H9 (cell line): Measurements from ENCODE around the gene CRYGA. TPM values are rescaled to one million over a fixed set of nuclear protein-coding genes. Genes with fewer than 3 reads are reported as not detected.

Experiments
- DNase-seq: peaks from one replicate; pipeline ENCODE4 v3.0.0-alpha.2; 2017
- H2AFZ ChIP-seq: one replicate; pipeline ENCODE4 v1.6.1; 2013; ENCODE audit warnings: mild to moderate bottlenecking, low read length, control low read depth, moderate library complexity
- H2AK5ac ChIP-seq: 2 replicates; pipeline ENCODE4 v1.6.1; 2013; ENCODE audit warnings: low read length, control low read depth, mixed read lengths; ENCODE audit not compliant: insufficient read length
- H2BK120ac ChIP-seq: one replicate; pipeline ENCODE4 v1.6.1; 2013; ENCODE audit warnings: low read depth, mild to moderate bottlenecking, low read length, control low read depth, inconsistent platforms; ENCODE audit not compliant: poor library complexity, severe bottlenecking
- H2BK12ac ChIP-seq: 2 replicates; pipeline ENCODE4 v1.6.1; 2013; ENCODE audit warnings: low read length, control low read depth, mixed read lengths, low read depth; ENCODE audit not compliant: insufficient read length
- H2BK15ac ChIP-seq: 2 replicates; pipeline ENCODE4 v1.6.1; 2013; ENCODE audit warnings: low read depth, low read length, control low read depth
- H2BK20ac ChIP-seq: one replicate; pipeline ENCODE4 v1.6.1; 2013; ENCODE audit warnings: low read depth, mild to moderate bottlenecking, low read length, control low read depth, inconsistent platforms; ENCODE audit not compliant: poor library complexity, severe bottlenecking
- H2BK5ac ChIP-seq: 2 replicates; pipeline ENCODE4 v1.6.1; 2013; ENCODE audit warnings: low read length, control low read depth, mixed read lengths; ENCODE audit not compliant: insufficient read length
- H3K14ac ChIP-seq: 2 replicates; pipeline ENCODE4 v1.6.1; 2013; ENCODE audit warnings: low read length, control low read depth; ENCODE audit not compliant: insufficient read depth
- H3K18ac ChIP-seq: 2 replicates; pipeline ENCODE4 v1.6.1; 2013; ENCODE audit warnings: low read depth, mild to moderate bottlenecking, mixed read lengths, low read length, control low read depth; ENCODE audit not compliant: insufficient read length
- H3K23ac ChIP-seq: 2 replicates; pipeline ENCODE4 v1.6.1; 2013; ENCODE audit warnings: low read length, control low read depth, mixed read lengths, low read depth; ENCODE audit not compliant: insufficient read length
- H3K23me2 ChIP-seq: 2 replicates; pipeline ENCODE4 v1.6.1; 2013; ENCODE audit warnings: low read depth, mild to moderate bottlenecking, mixed read lengths, low read length, control low read depth; ENCODE audit not compliant: insufficient read length, poor library complexity, severe bottlenecking
- H3K27ac ChIP-seq: 2 replicates; pipeline ENCODE4 v1.5.1; 2013; ENCODE audit warnings: low read length, control low read depth, mixed read lengths, low read depth; ENCODE audit not compliant: insufficient read length
- H3K27me3 ChIP-seq: 2 replicates; pipeline ENCODE4 v1.6.1; 2013; ENCODE audit warnings: low read length, control low read depth, inconsistent platforms; ENCODE audit not compliant: insufficient read depth
- H3K4ac ChIP-seq: 2 replicates; pipeline ENCODE4 v1.6.1; 2013; ENCODE audit warnings: low read depth, mild to moderate bottlenecking, control low read depth, inconsistent platforms, low read length, moderate library complexity
- H3K4me1 ChIP-seq: 2 replicates; pipeline ENCODE4 v1.6.1; 2013; ENCODE audit warnings: low read length, control low read depth, inconsistent platforms; ENCODE audit not compliant: insufficient read depth
- H3K4me2 ChIP-seq: 2 replicates; pipeline ENCODE4 v1.6.1; 2013; ENCODE audit warnings: low read length, control low read depth, mixed read lengths; ENCODE audit not compliant: insufficient read length, insufficient read depth
- H3K56ac ChIP-seq: 2 replicates; pipeline ENCODE4 v1.6.1; 2013; ENCODE audit warnings: low read depth, mild to moderate bottlenecking, mixed read lengths, low read length, control low read depth; ENCODE audit not compliant: insufficient read length
- H3K79me1 ChIP-seq: 2 replicates; pipeline ENCODE4 v1.6.1; 2013; ENCODE audit warnings: low read depth, mild to moderate bottlenecking, moderate library complexity, low read length, control low read depth, inconsistent platforms; ENCODE audit not compliant: insufficient read depth, poor library complexity, severe bottlenecking
- H3K79me2 ChIP-seq: 2 replicates; pipeline ENCODE4 v1.6.1; 2013; ENCODE audit warnings: low read length, control low read depth, inconsistent platforms; ENCODE audit not compliant: insufficient read depth
- H3K9ac ChIP-seq: 2 replicates; pipeline ENCODE4 v1.6.1; 2013; ENCODE audit warnings: low read length, control low read depth, mixed read lengths; ENCODE audit not compliant: insufficient read length; ENCODE audit errors: extremely low read depth
- H3K9me3 ChIP-seq: one replicate; pipeline ENCODE4 v1.6.1; 2013; ENCODE audit warnings: low read depth, low read length, inconsistent platforms; ENCODE audit not compliant: control insufficient read depth
- H3T11ph ChIP-seq: one replicate; pipeline ENCODE4 v1.6.1; 2013; ENCODE audit warnings: mild to moderate bottlenecking, low read length, control low read depth, inconsistent platforms
- H4K20me1 ChIP-seq: one replicate; pipeline ENCODE4 v1.6.1; 2013; ENCODE audit not compliant: control insufficient read depth, insufficient read length, insufficient read depth
- H4K5ac ChIP-seq: 2 replicates; pipeline ENCODE4 v1.6.1; 2013; ENCODE audit warnings: low read depth, mild to moderate bottlenecking, mixed read lengths, low read length, control low read depth; ENCODE audit not compliant: insufficient read length
- H4K8ac ChIP-seq: replicated peaks from 2 replicates; pipeline ENCODE4 v1.6.1; 2013; ENCODE audit warnings: low read length, control low read depth, mixed read lengths, low read depth; ENCODE audit not compliant: insufficient read length
- H4K91ac ChIP-seq: 2 replicates; pipeline ENCODE4 v1.6.1; 2013; ENCODE audit warnings: low read depth, mild to moderate bottlenecking, moderate library complexity, mixed read lengths, low read length, control low read depth; ENCODE audit not compliant: insufficient read length
- H3K27ac Mint-ChIP-seq, 3 experiments: 2 replicates in 2 of 3; 3 replicates in 1 of 3; pipeline ENCODE4 v1.8.0; 2020 to 2021; ENCODE audit warnings: mixed read lengths in 3 of 3, mild to moderate bottlenecking in 1 of 3, moderate library complexity in 1 of 3
- H3K27me3 Mint-ChIP-seq: 2 replicates; pipeline ENCODE4 v1.8.0; 2021; ENCODE audit warnings: low read depth, mild to moderate bottlenecking, moderate library complexity, mixed read lengths
- H3K36me3 Mint-ChIP-seq, 3 experiments: 2 replicates in 2 of 3; 3 replicates in 1 of 3; pipeline ENCODE4 v1.8.0; 2020 to 2021; ENCODE audit warnings: low read depth in 3 of 3, mixed read lengths in 3 of 3; ENCODE audit not compliant: insufficient read depth in 1 of 3
- H3K4me1 Mint-ChIP-seq, 2 experiments: 2 replicates each; pipeline ENCODE4 v1.8.0; 2020; ENCODE audit warnings: mixed read lengths in 2 of 2
- H3K4me3 Mint-ChIP-seq, 2 experiments: 2 replicates in 1 of 2; 3 replicates in 1 of 2; pipeline ENCODE4 v1.8.0; 2020 to 2021; ENCODE audit warnings: mild to moderate bottlenecking in 2 of 2, mixed read lengths in 2 of 2, moderate library complexity in 1 of 2
- H3K9me3 Mint-ChIP-seq, 2 experiments: 2 replicates in 1 of 2; 3 replicates in 1 of 2; pipeline ENCODE4 v1.8.0; 2020; ENCODE audit warnings: mild to moderate bottlenecking in 2 of 2, mixed read lengths in 2 of 2, moderate library complexity in 1 of 2
- CTCF ChIP-seq: fragments of 200-600 bp; sonication (generic); conservative IDR thresholded peaks from 3 replicates; pipeline ENCODE4 v1.8.0; 2021; ENCODE audit warnings: antibody characterized with exemption, mild to moderate bottlenecking
- WGBS: extraction: QIAGEN DNeasy Blood & Tissue Kit; methylation state at CpG from one replicate; pipeline ENCODE4 v1.1.7; 2013; ENCODE audit warnings: missing lambda C conversion rate, low lambda C conversion rate, mixed read lengths; ENCODE audit not compliant: insufficient read length; ENCODE audit errors: extremely low coverage; 5-methylcytosine and 5-hydroxymethylcytosine counted together
- total RNA-seq: library from RNA; stranded (reverse); gene quantifications from 2 replicates; pipeline ENCODE4 v1.2.1, GENCODE V29; 2021

Gene CRYGA
- total RNA-seq, 1 experiment from 2014 or later, result not detected

GRCh38 chr2:208164951-208165755 lies 1.8 kb upstream of the CRYGA start:
- H2BK15ac ChIP-seq, result no peak overlapping the region
- H2AK5ac ChIP-seq, result no peak overlapping the region
- H3K79me1 ChIP-seq, result no peaks in the 10 kb centered on the region
- no peaks in the 10 kb centered on the region for H3K9me3 ChIP-seq
- no peak overlapping the region for H2BK5ac ChIP-seq
- H3K4ac ChIP-seq, result no peak overlapping the region
- no peaks in the 10 kb centered on the region; a peak in 1 of 5 replicates for H3K9me3 Mint-ChIP-seq
- no peak overlapping the region for H2BK120ac ChIP-seq
- H3K36me3 Mint-ChIP-seq, result no peaks in the 10 kb centered on the region
- no peak overlapping the region for H3K23ac ChIP-seq
- no peak overlapping the region for H3K27ac Mint-ChIP-seq
- no peak overlapping the region for H4K91ac ChIP-seq
- H4K20me1 ChIP-seq, result no peaks in the 10 kb centered on the region
- no peak overlapping the region for H2AFZ ChIP-seq
- H2BK20ac ChIP-seq, result no peak overlapping the region
- no peak overlapping the region for H3K27ac ChIP-seq
- no peak overlapping the region for H3K4me3 Mint-ChIP-seq
- no peak for DNase-seq
- peaks cover 10 to 15% of the 10 kb centered on the region in 2 experiments for H3K4me1 Mint-ChIP-seq
- no peaks in the 10 kb centered on the region for H3K23me2 ChIP-seq
- no peaks in the 10 kb centered on the region for H3K27me3 Mint-ChIP-seq
- no peak overlapping the region for H3K9ac ChIP-seq
- H3K18ac ChIP-seq, result no peak overlapping the region
- no peak overlapping the region for H3K14ac ChIP-seq
- no peak overlapping the region for H4K8ac ChIP-seq
- no peak overlapping the region for H3K4me2 ChIP-seq
- whole genome bisulfite sequencing, result no CpG with 5 or more reads among the region's 2 CpGs
- H3K79me2 ChIP-seq, result no peaks in the 10 kb centered on the region
- H3K27me3 ChIP-seq, result no peaks in the 10 kb centered on the region
- TF ChIP-seq CTCF, result no peak
- H4K5ac ChIP-seq, result no peak overlapping the region
- H2BK12ac ChIP-seq, result no peak overlapping the region
- no peak overlapping the region for H3K56ac ChIP-seq
- no peak overlapping the region for H3T11ph ChIP-seq
- H3K4me1 ChIP-seq, result peaks cover 2% of the 10 kb centered on the region; the same call in 1 of the 2 replicates
